Activated CD4-positive, alpha-beta T cell treated with anti-CD3 and anti-CD28 coated beads, Interleukin-2, amount 50 U/mL, for 4 hours (primary cell): ENCODE results near the gene LCOR.

Experiments used
- DNase-seq, 2 experiments: peaks; one replicate each; pipeline ENCODE4 v3.0.0-alpha.2; 2020

Gene LCOR

GRCh38 chr10:96890580-96890979, 58.5 kb downstream of the LCOR start:
- no peak for DNase-seq

- DNase-seq = no peak
These were observed 59.7 kb downstream of the LCOR start for GRCh38 chr10:96891840-96892239.

GRCh38 chr10:96895662-96896424, 63.7 kb downstream of the LCOR start:
- DNase-seq = no peak

GRCh38 chr10:96896884-96897589, 64.9 kb downstream of the LCOR start:
- DNase-seq = no peak

- DNase-seq = no peak
These were observed 70.0 kb downstream of the LCOR start for GRCh38 chr10:96902117-96902516.

GRCh38 chr10:96902731-96903358, 70.7 kb downstream of the LCOR start:
- no peak for DNase-seq

- DNase-seq = no peak
These were observed 72.5 kb downstream of the LCOR start for GRCh38 chr10:96904648-96905047.

GRCh38 chr10:96906864-96907263, 74.8 kb downstream of the LCOR start:
- no peak for DNase-seq

- DNase-seq = no peak
These were observed 78.6 kb downstream of the LCOR start for GRCh38 chr10:96910488-96911395.

- DNase-seq = no peak
These were observed 80.3 kb downstream of the LCOR start for GRCh38 chr10:96912405-96912804.

GRCh38 chr10:96913906-96914305, 81.8 kb downstream of the LCOR start:
- DNase-seq = no peak

GRCh38 chr10:96917628-96918027, 85.5 kb downstream of the LCOR start:
- DNase-seq = no peak

- no peak for DNase-seq
These were observed 86.3 kb downstream of the LCOR start for GRCh38 chr10:96918214-96919002.

- DNase-seq = no peak
These were observed 87.8 kb downstream of the LCOR start for GRCh38 chr10:96919785-96920430.

GRCh38 chr10:96921655-96922054, 89.6 kb downstream of the LCOR start:
- no peak for DNase-seq

GRCh38 chr10:96922978-96923948, 91.2 kb downstream of the LCOR start:
- no peak for DNase-seq

GRCh38 chr10:96924861-96925260, 92.8 kb downstream of the LCOR start:
- DNase-seq = no peak

- DNase-seq = no peak
These were observed 98.4 kb downstream of the LCOR start for GRCh38 chr10:96930469-96930868.

GRCh38 chr10:96935148-96935547, 103.0 kb downstream of the LCOR start:
- DNase-seq = no peak

- DNase-seq = no peak
These were observed 103.7 kb downstream of the LCOR start for GRCh38 chr10:96935810-96936209.
